Trophoblast cell (in vitro differentiated cells and primary cell): Measurements from ENCODE around the gene SNRK.

Source experiments
- DNase-seq, 2 donors: peaks; one replicate each; pipeline ENCODE4 v3.0.0-alpha.2; 2016
- H2AFZ ChIP-seq: 2 replicates; pipeline ENCODE4 v1.6.1; 2013; ENCODE audit warnings: low read length, moderate library complexity, mild to moderate bottlenecking; ENCODE audit not compliant: insufficient read depth, poor library complexity
- H2AK5ac ChIP-seq: 2 replicates; pipeline ENCODE4 v1.6.1; 2013; ENCODE audit warnings: mild to moderate bottlenecking, low read length
- H2BK120ac ChIP-seq: 2 replicates; pipeline ENCODE4 v1.6.1; 2013; ENCODE audit warnings: low read length, mild to moderate bottlenecking, moderate library complexity; ENCODE audit not compliant: insufficient read depth, poor library complexity
- H2BK12ac ChIP-seq: 2 replicates; pipeline ENCODE4 v1.6.1; 2013; ENCODE audit warnings: mild to moderate bottlenecking, low read length, moderate library complexity
- H2BK5ac ChIP-seq: 2 replicates; pipeline ENCODE4 v1.6.1; 2013; ENCODE audit warnings: low read length, low read depth, moderate library complexity, mild to moderate bottlenecking; ENCODE audit not compliant: poor library complexity
- H3K14ac ChIP-seq: 2 replicates; pipeline ENCODE4 v1.6.1; 2013; ENCODE audit warnings: mild to moderate bottlenecking, low read length
- H3K18ac ChIP-seq: 2 replicates; pipeline ENCODE4 v1.6.1; 2013; ENCODE audit warnings: mild to moderate bottlenecking, low read length
- H3K23ac ChIP-seq: 2 replicates; pipeline ENCODE4 v1.6.1; 2013; ENCODE audit warnings: low read length
- H3K27ac ChIP-seq: 2 replicates; pipeline ENCODE4 v1.5.1; 2013; ENCODE audit warnings: low read depth, mild to moderate bottlenecking, inconsistent platforms, low read length, moderate library complexity
- H3K27me3 ChIP-seq: 2 replicates; pipeline ENCODE4 v1.6.1; 2013; ENCODE audit warnings: inconsistent platforms, mild to moderate bottlenecking, low read length, moderate library complexity; ENCODE audit not compliant: insufficient read depth
- H3K36me3 ChIP-seq, 2 experiments: 1 replicate in 1 of 2; 2 replicates in 1 of 2; pipeline ENCODE4 v1.6.1; 2013; ENCODE audit warnings: low read length in 2 of 2, mild to moderate bottlenecking in 2 of 2, moderate library complexity in 1 of 2; ENCODE audit not compliant: insufficient read depth in 2 of 2, control insufficient read depth in 1 of 2
- H3K4ac ChIP-seq: 2 replicates; pipeline ENCODE4 v1.6.1; 2013; ENCODE audit warnings: low read depth, mild to moderate bottlenecking, low read length, moderate library complexity
- H3K4me1 ChIP-seq, 2 experiments: 1 replicate in 1 of 2; 2 replicates in 1 of 2; pipeline ENCODE4 v1.6.1; 2013; ENCODE audit warnings: low read length in 2 of 2, mild to moderate bottlenecking in 2 of 2, moderate library complexity in 1 of 2; ENCODE audit not compliant: insufficient read depth in 2 of 2, control insufficient read depth in 1 of 2
- H3K4me2 ChIP-seq: 2 replicates; pipeline ENCODE4 v1.6.1; 2013; ENCODE audit warnings: inconsistent platforms, mild to moderate bottlenecking, low read length, moderate library complexity
- H3K4me3 ChIP-seq: 2 replicates; pipeline ENCODE4 v1.5.1; 2013; ENCODE audit warnings: mild to moderate bottlenecking, low read depth, low read length, inconsistent platforms
- H3K79me1 ChIP-seq: one replicate; pipeline ENCODE4 v1.6.1; 2013; ENCODE audit warnings: low read length
- H3K79me2 ChIP-seq: 2 replicates; pipeline ENCODE4 v1.6.1; 2013; ENCODE audit warnings: low read length, mild to moderate bottlenecking; ENCODE audit not compliant: control insufficient read depth, insufficient read depth, poor library complexity
- H3K9ac ChIP-seq: 2 replicates; pipeline ENCODE4 v1.6.1; 2013; ENCODE audit warnings: mild to moderate bottlenecking, low read length
- H3K9me3 ChIP-seq: 2 replicates; pipeline ENCODE4 v1.6.1; 2013; ENCODE audit warnings: low read depth, mild to moderate bottlenecking, control low read depth, inconsistent platforms, low read length; ENCODE audit not compliant: insufficient read depth
- H4K12ac ChIP-seq: 2 replicates; pipeline ENCODE4 v1.6.1; 2013; ENCODE audit warnings: low read depth, mild to moderate bottlenecking, low read length, moderate library complexity
- H4K8ac ChIP-seq: 2 replicates; pipeline ENCODE4 v1.6.1; 2013; ENCODE audit warnings: low read depth, mild to moderate bottlenecking, low read length, moderate library complexity
- H4K91ac ChIP-seq: one replicate; pipeline ENCODE4 v1.6.1; 2013; ENCODE audit warnings: low read depth, mild to moderate bottlenecking, low read length, moderate library complexity
- WGBS: extraction: QIAGEN DNeasy Blood & Tissue Kit; methylation state at CpG from one replicate; pipeline ENCODE4 v1.1.7; 2013; ENCODE audit warnings: missing lambda C conversion rate; ENCODE audit not compliant: insufficient read length, insufficient coverage; ENCODE audit errors: extremely low coverage; 5-methylcytosine and 5-hydroxymethylcytosine counted together

Gene SNRK

DNA sequence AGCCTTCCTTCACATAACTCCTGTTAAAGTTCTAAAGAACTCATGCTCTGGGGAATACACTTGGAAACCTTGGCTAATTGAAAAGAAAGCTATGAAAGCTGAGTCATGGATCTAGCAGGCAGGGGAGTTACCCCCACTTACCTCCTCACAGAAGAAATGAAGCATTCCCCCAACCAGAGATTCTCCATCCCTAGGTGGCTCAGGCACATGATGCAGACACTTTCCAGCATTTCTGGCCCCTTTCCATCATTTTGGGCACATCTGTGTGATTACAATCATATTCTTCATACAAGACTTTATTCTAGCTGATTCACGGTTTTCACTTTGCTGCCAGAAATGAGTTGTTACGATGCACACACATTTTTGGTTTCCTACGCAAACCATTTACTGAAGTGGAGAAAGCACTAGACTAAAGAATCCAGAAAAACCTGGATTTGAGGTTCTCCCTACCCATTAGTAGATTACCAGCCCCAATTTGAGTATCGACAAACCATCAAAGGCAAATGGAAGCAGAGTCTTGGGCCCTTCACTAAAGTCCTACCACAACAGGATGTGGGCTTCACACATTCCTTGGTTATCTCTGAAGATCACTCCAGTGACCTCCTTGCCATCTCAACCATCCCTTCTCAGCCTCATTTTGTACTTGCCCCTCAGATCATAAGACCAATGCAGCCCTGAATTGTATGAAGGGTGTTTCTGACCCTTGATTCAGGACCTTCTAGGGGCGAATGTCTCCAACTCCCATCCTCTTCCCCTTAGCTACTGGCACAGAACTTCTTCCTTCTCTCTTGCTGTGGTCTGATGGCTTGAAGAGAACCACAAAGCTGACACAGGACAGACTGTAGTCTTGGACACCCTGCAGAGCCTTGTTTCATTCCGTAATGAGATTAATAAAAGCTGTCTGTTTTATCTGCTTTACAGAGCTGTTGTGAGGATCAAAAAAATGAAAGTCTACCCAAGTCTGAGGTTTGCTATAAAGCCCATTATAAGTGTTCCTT lies 42.5 kb upstream of the SNRK start:
- Histone ChIP-seq H3K79me2 (no peaks in the 10 kb centered on the region), H4K12ac (no peak overlapping the region), H2BK120ac (no peak overlapping the region), H3K27ac (no peak overlapping the region), H3K18ac (no peak overlapping the region), H3K27me3 (no peaks in the 10 kb centered on the region), H3K9ac (no peak overlapping the region), H3K4me2 (no peak overlapping the region), H3K4me1 (no peaks in the 10 kb centered on the region), H4K8ac (no peak overlapping the region), H2BK5ac (no peak overlapping the region), H3K36me3 (no peaks in the 10 kb centered on the region), H3K79me1 (no peaks in the 10 kb centered on the region), H4K91ac (no peak overlapping the region), H3K4ac (no peak overlapping the region), H3K23ac (no peak overlapping the region), H3K14ac (no peak overlapping the region), H3K4me3 (no peak overlapping the region), H3K9me3 (peaks cover 3% of the 10 kb centered on the region), H2AK5ac (no peak overlapping the region), H2AFZ (no peak overlapping the region), H2BK12ac (no peak overlapping the region)
- DNase-seq, result no peak
- no CpG with 5 or more reads among the region's 6 CpGs for WGBS

DNA sequence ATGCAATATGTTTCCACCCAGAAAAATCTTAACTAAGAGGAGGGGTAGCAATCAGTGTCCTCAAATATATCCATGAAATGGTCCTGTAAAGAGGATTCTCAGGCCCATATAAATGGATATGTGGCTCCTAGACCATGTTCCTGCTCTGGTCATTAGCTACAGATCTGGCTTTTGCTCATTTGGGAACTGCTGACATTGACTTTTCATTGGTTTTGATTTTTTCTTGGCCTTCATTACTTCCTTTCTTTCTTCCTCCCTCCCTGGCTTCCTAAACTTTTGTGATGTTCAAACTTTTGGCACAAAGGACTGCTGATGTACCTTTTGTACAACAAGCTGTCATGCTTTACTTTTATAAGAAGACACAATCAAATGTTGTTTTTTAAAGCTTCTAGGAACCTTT lies 41.6 kb upstream of the SNRK start:
- Histone ChIP-seq H3K79me1 (no peaks in the 10 kb centered on the region), H2BK12ac (no peak overlapping the region), H3K36me3 (no peaks in the 10 kb centered on the region), H3K4me1 (no peaks in the 10 kb centered on the region), H4K12ac (no peak overlapping the region), H3K9ac (no peak overlapping the region), H3K9me3 (peaks cover 3% of the 10 kb centered on the region), H2BK5ac (no peak overlapping the region), H3K4ac (no peak overlapping the region), H2BK120ac (no peak overlapping the region), H2AFZ (no peak overlapping the region), H4K91ac (no peak overlapping the region), H2AK5ac (no peak overlapping the region), H3K4me3 (no peak overlapping the region), H4K8ac (no peak overlapping the region), H3K4me2 (no peak overlapping the region), H3K14ac (no peak overlapping the region), H3K79me2 (no peaks in the 10 kb centered on the region), H3K18ac (no peak overlapping the region), H3K27ac (no peak overlapping the region), H3K23ac (no peak overlapping the region), H3K27me3 (no peaks in the 10 kb centered on the region)
- DNase-seq, result no peak

DNA sequence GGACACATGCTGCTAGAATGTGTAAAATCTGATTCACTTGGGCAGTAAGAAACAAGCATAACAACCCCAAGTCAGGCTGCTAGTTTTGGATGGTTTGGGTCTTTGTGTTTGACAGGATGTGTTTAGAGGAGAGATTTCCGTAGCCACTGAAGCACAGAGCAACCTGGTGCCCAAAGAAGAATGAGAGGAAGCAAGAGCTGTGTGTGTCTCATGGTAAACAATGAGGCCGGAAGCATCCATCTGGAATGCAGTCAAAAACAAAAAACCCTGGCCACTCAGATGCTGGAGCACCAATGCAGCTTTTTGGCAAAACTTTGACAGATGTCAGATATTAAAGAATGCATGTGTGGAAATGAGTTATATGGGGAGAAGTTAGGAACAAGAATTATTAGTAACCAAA lies 39.4 kb upstream of the SNRK start:
- no peak overlapping the region for H3K23ac ChIP-seq
- no peak overlapping the region for H3K14ac ChIP-seq
- H4K91ac ChIP-seq, result no peak overlapping the region
- H3K36me3 ChIP-seq, result no peaks in the 10 kb centered on the region
- no peak overlapping the region for H3K4me3 ChIP-seq
- no peak overlapping the region for H3K4ac ChIP-seq
- no peak overlapping the region for H3K27ac ChIP-seq
- no peak overlapping the region for H2BK5ac ChIP-seq
- no peak overlapping the region for H3K18ac ChIP-seq
- no peak overlapping the region for H2AK5ac ChIP-seq
- no peak overlapping the region for H2BK120ac ChIP-seq
- no peak overlapping the region for H4K12ac ChIP-seq
- no peak overlapping the region for H2BK12ac ChIP-seq
- H3K79me2 ChIP-seq, result no peaks in the 10 kb centered on the region
- H3K9me3 ChIP-seq, result peaks cover 3% of the 10 kb centered on the region
- H3K9ac ChIP-seq, result no peak overlapping the region
- no peaks in the 10 kb centered on the region for H3K27me3 ChIP-seq
- no peak overlapping the region for H2AFZ ChIP-seq
- H3K4me2 ChIP-seq, result no peak overlapping the region
- no peaks in the 10 kb centered on the region for H3K79me1 ChIP-seq
- no peak overlapping the region for H4K8ac ChIP-seq
- WGBS, result no CpG with 5 or more reads among the region's 2 CpGs
- H3K4me1 ChIP-seq, result no peaks in the 10 kb centered on the region
- no peak for DNase-seq

DNA sequence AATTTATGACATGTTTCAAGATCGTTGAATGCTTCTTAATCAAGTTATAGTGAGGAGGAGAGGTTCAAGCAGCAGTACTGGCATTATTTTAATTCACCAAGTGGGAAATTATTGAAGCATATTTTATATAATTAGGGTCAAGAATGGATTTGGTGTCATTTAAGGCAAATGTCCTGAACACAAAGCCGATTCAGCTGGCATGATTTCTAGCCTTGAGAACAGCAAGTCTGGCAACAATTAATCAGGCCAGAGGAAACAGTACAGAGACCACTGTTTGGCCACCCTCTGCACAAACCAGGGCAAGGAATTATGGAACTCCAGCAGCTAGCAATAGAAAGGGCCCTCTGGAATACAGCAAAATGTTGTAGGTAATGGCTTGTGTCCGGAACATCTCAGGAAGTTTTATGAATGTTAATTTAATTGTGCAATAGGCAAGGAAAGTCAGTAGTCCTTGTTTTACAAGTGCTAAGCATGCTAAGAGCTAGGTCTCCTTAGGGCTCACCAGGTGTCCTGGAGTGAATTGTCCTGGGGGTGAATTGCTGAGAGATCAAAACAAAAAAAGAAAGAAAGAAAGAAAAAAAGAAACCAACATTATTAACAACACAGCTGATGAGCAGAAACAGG lies 38.7 kb upstream of the SNRK start:
- Histone ChIP-seq H3K4me1 (no peaks in the 10 kb centered on the region), H3K4me2 (no peak overlapping the region), H4K12ac (no peak overlapping the region), H4K91ac (no peak overlapping the region), H2AK5ac (no peak overlapping the region), H3K36me3 (no peaks in the 10 kb centered on the region), H3K9me3 (peaks cover 2% of the 10 kb centered on the region), H3K4ac (no peak overlapping the region), H3K23ac (no peak overlapping the region), H4K8ac (no peak overlapping the region), H3K18ac (no peak overlapping the region), H3K9ac (no peak overlapping the region), H3K4me3 (no peak overlapping the region), H3K79me2 (no peaks in the 10 kb centered on the region), H2BK12ac (no peak overlapping the region), H3K14ac (no peak overlapping the region), H3K27ac (no peak overlapping the region), H2AFZ (no peak overlapping the region), H3K27me3 (no peaks in the 10 kb centered on the region), H3K79me1 (no peaks in the 10 kb centered on the region), H2BK5ac (no peak overlapping the region), H2BK120ac (no peak overlapping the region)
- no peak for DNase-seq
- no CpG with 5 or more reads among the region's 3 CpGs for WGBS
